ENCODE measurements around the gene GAPT.

GAPT gene

GRCh38 chr5:58544195-58544594 is 53.0 kb downstream of the GAPT start:
- TF ChIP-seq, protein P1, sequence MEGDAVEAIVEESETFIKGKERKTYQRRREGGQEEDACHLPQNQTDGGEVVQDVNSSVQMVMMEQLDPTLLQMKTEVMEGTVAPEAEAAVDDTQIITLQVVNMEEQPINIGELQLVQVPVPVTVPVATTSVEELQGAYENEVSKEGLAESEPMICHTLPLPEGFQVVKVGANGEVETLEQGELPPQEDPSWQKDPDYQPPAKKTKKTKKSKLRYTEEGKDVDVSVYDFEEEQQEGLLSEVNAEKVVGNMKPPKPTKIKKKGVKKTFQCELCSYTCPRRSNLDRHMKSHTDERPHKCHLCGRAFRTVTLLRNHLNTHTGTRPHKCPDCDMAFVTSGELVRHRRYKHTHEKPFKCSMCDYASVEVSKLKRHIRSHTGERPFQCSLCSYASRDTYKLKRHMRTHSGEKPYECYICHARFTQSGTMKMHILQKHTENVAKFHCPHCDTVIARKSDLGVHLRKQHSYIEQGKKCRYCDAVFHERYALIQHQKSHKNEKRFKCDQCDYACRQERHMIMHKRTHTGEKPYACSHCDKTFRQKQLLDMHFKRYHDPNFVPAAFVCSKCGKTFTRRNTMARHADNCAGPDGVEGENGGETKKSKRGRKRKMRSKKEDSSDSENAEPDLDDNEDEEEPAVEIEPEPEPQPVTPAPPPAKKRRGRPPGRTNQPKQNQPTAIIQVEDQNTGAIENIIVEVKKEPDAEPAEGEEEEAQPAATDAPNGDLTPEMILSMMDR (IDR thresholded peaks at IDR 0.05; ENCODE audit: borderline replicate concordance, insufficient read depth, low read depth, low read length) = no peak
- no peak overlapping the region for H3K4me3 ChIP-seq (ENCODE audit: low read depth, low read length)

DNA sequence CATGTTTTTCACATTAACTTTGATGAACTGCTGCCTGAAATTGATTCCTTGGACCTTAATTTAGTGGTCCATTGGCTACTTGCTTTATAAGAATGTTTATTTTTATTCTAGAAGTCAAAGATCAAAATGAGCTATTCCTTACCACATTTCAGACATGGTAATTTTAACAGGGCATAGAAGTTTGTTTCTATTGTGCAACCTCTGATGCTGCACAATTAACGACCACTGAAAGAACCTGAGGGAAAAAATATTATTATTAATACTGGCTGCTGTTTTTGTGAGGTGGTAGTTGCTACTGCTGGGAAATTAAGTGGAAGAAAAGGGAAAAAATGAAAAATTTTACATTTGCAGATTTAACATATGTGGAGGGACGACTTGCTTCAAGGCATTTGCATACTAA is 53.7 kb downstream of the GAPT start:
- no peak overlapping the region for H3K4me3 ChIP-seq (ENCODE audit: low read depth, low read length)
- TF ChIP-seq, protein P1 (IDR thresholded peaks at IDR 0.05; ENCODE audit: borderline replicate concordance, insufficient read depth, low read depth, low read length) = no peak

DNA sequence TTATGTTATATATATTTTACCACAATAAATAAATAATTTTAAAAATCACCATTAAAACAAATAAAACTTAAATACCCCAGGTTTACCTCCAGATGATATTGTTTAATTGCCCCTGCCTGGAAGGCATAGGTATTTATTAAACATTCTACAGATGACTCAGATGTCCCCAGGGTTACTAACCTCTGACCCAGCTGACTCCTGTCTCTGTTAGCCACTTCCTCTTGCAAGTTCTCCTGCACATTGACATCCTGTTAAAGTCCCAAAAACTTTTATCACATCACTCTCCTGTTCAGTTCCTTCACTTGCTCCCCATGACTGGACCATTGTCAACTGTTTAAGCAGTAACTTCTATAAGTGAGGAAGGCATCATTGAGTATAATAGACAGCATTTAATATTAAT is 54.7 kb downstream of the GAPT start:
- TF ChIP-seq, protein P1 (IDR thresholded peaks at IDR 0.05; ENCODE audit: borderline replicate concordance, insufficient read depth, low read depth, low read length) = no peak

More for the DNA sequence above, 54.7 kb downstream of the GAPT start:
- no peak overlapping the region for H3K4me3 ChIP-seq (ENCODE audit: low read depth, low read length)

Data from GM12875 (cell line).